Pancreas (tissue), 10 donors: Measurements from ENCODE around the gene BICD2. TPM values are rescaled to one million over a fixed set of nuclear protein-coding genes. Genes with fewer than 3 reads are reported as not detected.

Source experiments
- ATAC-seq, 4 donors: fragments of 200-7000 bp; cut with Tn5 transposase; one replicate each; pipeline versions ENCODE4 v1.8.0 to v1.9.1; 2020; ENCODE audit warnings: mild to moderate bottlenecking in 4 of 4, moderate library complexity in 4 of 4
- DNase-seq, 6 donors: peaks; one replicate each; pipeline ENCODE4 v3.0.0-alpha.2; 2020
- FAIRE-seq: peaks from 2 replicates; lab custom pipeline; 2012; peaks lifted over from hg19 to GRCh38; lab: Jason Lieb, UNC
- H3K27ac ChIP-seq, 4 donors: fragments of 200-600 bp; sonication (generic); 1 replicate in 3 of 4; 2 replicates in 1 of 4; pipeline versions ENCODE4 v1.5.0 to v1.8.0; 2020
- H3K27me3 ChIP-seq, 4 donors: fragments of 200-600 bp; one replicate each; pipeline ENCODE4 v1.8.0; 2021
- H3K36me3 ChIP-seq, 3 donors: fragments of 200-600 bp; sonication (generic) in 1 of 3; one replicate each; pipeline versions ENCODE4 v1.5.0 to v1.8.0; 2020 to 2021
- H3K4me1 ChIP-seq, 3 donors: fragments of 200-600 bp; one replicate each; pipeline ENCODE4 v1.8.0; 2021
- H3K4me3 ChIP-seq, 4 donors: fragments of 200-600 bp; sonication (generic) in 2 of 4; one replicate each; pipeline versions ENCODE4 v1.5.0 to v1.8.0; 2020 to 2021
- H3K9me3 ChIP-seq, 4 donors: fragments of 200-600 bp; one replicate each; pipeline ENCODE4 v1.8.0; 2021
- CTCF ChIP-seq, 4 donors: fragments of 200-600 bp; sonication (generic) in 3 of 4; IDR thresholded peaks; one replicate each; pipeline versions ENCODE4 v1.5.0 to v1.8.0; 2021; ENCODE audit warnings: antibody characterized with exemption in 4 of 4
- WGBS, 2 donors: extraction: QIAGEN DNeasy Blood & Tissue Kit; methylation state at CpG; one replicate each; pipeline ENCODE4 v1.1.7; 2013; 5-methylcytosine and 5-hydroxymethylcytosine counted together
- intact Hi-C, 3 donors: fragments of 100-400 bp; cut with DNase I; formaldehyde crosslinking; loops; one replicate each; pipeline versions ENCODE4 v1.11.1 to v1.14.2; 2022
- polyA plus RNA-seq, 2 donors: library from polyadenylated mRNA; stranded (reverse); fragments of 200-250 nt; gene quantifications; one replicate each; pipeline ENCODE4 v1.2.3, GENCODE V29; 2013
- total RNA-seq, 6 donors: library from RNA; stranded (reverse); fragmentation: NEBNext Ultra II Directional in 4 of 6; extraction: Animal tissue kit (Norgen Biotek cat#: 25700) in 4 of 6; gene quantifications; one replicate each; pipeline versions ENCODE4 v1.2.1 to v1.2.4, GENCODE V29; 2021 to 2023
- donor health status: healthy with polysubstance abuse.
- donor health status: DM: no; HTN: no; CAD: no; lungs with moderate emphysema.
- donor health status: DM: no; HTN: no; CAD: no.
- donor health status: control.
- donor health status: control.
- donor health status: Bipolar disorder and iron deficiency.
- donor health status: DM: yes; HTN: yes; CAD: no.
- donor health status: DM: no; HTN: no; CAD: no.
- donor health status: DM: no; HTN: no; CAD: no.
- donor health status: DM: yes; HTN: yes; CAD: no.

Gene BICD2
- total and polyA plus RNA-seq, 8 donors, result 4.9 to 13.2 (median 6.2) TPM

GRCh38 chr9:92723299-92723625 lies 41.4 kb downstream of the BICD2 start:
- TF ChIP-seq CTCF (IDR thresholded peaks at IDR 0.05), result no peak
- peaks cover 2 to 29% (median 25%) of the 10 kb centered on the region in 3 donors for H3K36me3 ChIP-seq
- H3K27ac ChIP-seq, result no peak overlapping the region
- DNase-seq (no peak), FAIRE-seq (no peak), ATAC-seq (peak in 3 of 4 donors; percentile 17 to 52 (median 48))
- no peaks in the 10 kb centered on the region for H3K27me3 ChIP-seq
- H3K9me3 ChIP-seq, result no peaks in the 10 kb centered on the region
- H3K4me3 ChIP-seq, result no peak overlapping the region
- no peaks in the 10 kb centered on the region for H3K4me1 ChIP-seq
- intact Hi-C loops, result no loop called here
- 65 to 69% methylated on average over 3 of the region's 3 CpGs for WGBS, 2 donors

- ATAC-seq (no peak), DNase-seq (no peak), FAIRE-seq (no peak)
- peaks cover 4 to 34% (median 29%) of the 10 kb centered on the region in 3 donors for H3K36me3 ChIP-seq
- no peak for TF ChIP-seq CTCF (IDR thresholded peaks at IDR 0.05)
- intact Hi-C loops, result no loop called here
- 86 to 88% methylated on average over 16 of the region's 16 CpGs for WGBS, 2 donors
- no peak overlapping the region for H3K27ac ChIP-seq
- no peaks in the 10 kb centered on the region for H3K27me3 ChIP-seq
- H3K4me3 ChIP-seq, result no peak overlapping the region
- H3K4me1 ChIP-seq, result no peaks in the 10 kb centered on the region
- no peaks in the 10 kb centered on the region for H3K9me3 ChIP-seq
These were observed 42.0 kb downstream of the BICD2 start for GRCh38 chr9:92722386-92723298.

- Histone ChIP-seq H3K27ac (no peak overlapping the region), H3K27me3 (no peaks in the 10 kb centered on the region), H3K4me1 (no peaks in the 10 kb centered on the region), H3K9me3 (no peaks in the 10 kb centered on the region), H3K36me3 (peaks cover 4 to 42% (median 36%) of the 10 kb centered on the region in 3 donors), H3K4me3 (no peak overlapping the region)
- intact Hi-C loops, result no loop called here
- WGBS, 2 donors, result 90 to 97% methylated on average over 7 of the region's 7 CpGs
- TF ChIP-seq CTCF (IDR thresholded peaks at IDR 0.05), result no peak
- ATAC-seq (no peak), DNase-seq (no peak), FAIRE-seq (no peak)
These were observed 43.1 kb downstream of the BICD2 start for GRCh38 chr9:92721548-92721947.

DNA sequence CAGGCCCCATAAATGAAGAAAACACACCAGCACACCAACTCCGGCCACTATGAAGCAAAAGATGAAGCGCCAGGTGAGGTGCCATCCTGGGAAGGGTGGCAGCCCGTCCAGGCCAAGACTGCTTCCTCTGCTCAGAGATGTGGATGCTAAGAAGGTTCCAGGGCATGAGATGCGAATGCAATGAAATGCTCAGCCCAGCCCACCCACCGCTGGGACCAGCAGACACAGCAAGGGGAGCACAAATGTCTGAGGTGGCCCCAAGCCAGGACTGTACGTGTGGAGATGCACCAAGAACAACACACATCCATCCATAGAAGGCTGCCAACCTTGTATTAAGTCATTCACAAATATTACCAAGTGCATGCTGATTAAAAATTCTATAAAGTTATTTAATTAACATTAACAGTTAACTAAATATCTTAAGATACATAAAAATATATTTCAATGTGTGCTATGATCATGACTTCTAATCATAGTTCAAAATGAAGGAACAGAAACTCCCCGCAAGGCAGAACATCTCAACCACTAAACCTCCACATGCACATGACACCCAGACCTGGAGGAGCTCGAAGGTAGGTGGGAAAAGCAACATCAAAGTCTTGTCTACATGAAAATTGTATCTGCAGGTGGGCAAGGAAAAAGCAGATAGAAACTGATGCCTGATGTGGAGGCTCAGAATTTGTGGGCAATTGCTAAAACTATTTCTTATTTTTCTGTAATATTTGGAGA lies 43.7 kb downstream of the BICD2 start:
- ATAC-seq (no peak), FAIRE-seq (no peak), DNase-seq (no peak)
- no peaks in the 10 kb centered on the region for H3K4me1 ChIP-seq
- H3K27me3 ChIP-seq, result no peaks in the 10 kb centered on the region
- H3K9me3 ChIP-seq, result no peaks in the 10 kb centered on the region
- intact Hi-C loops, result no loop called here
- H3K4me3 ChIP-seq, result no peak overlapping the region
- peaks cover 4 to 45% (median 36%) of the 10 kb centered on the region in 3 donors for H3K36me3 ChIP-seq
- no peak overlapping the region for H3K27ac ChIP-seq
- TF ChIP-seq CTCF (IDR thresholded peaks at IDR 0.05), result no peak
- WGBS, 2 donors, result 90 to 94% methylated on average over 8 of the region's 8 CpGs
